HepG2 (cell line): Measurements from ENCODE around the gene UQCR11. TPM values are rescaled to one million over a fixed set of nuclear protein-coding genes. Genes with fewer than 3 reads are reported as not detected.

Experiments
- CENPT ChIP-seq: sonication (generic); formaldehyde crosslinking; IDR thresholded peaks from 2 replicates; pipeline ENCODE4 v1.8.0; 2022; ENCODE audit warnings: low read depth, mild to moderate bottlenecking, moderate library complexity, missing genetic modification reagents
- DBP ChIP-seq: sonication (generic); formaldehyde crosslinking; IDR thresholded peaks from 2 replicates; pipeline ENCODE4 v1.4.0; 2020; ENCODE audit warnings: missing genetic modification reagents; ENCODE audit errors: not compliant biosample characterization
- FIP1L1 ChIP-seq: fragments of 200-400 bp; formaldehyde crosslinking; IDR thresholded peaks from 2 replicates; pipeline ENCODE4 v1.6.1; 2018; ENCODE audit warnings: low read depth, mild to moderate bottlenecking, low read length, moderate library complexity, borderline replicate concordance; ENCODE audit not compliant: insufficient read depth
- JUND ChIP-seq: sonication (generic); formaldehyde crosslinking; IDR thresholded peaks from 2 replicates; pipeline ENCODE4 v1.8.0; 2022; ENCODE audit warnings: mild to moderate bottlenecking, missing genetic modification reagents
- MIXL1 ChIP-seq: IDR thresholded peaks from 2 replicates; pipeline ENCODE4 v1.6.1; 2016
- ONECUT2 ChIP-seq: sonication (generic); formaldehyde crosslinking; IDR thresholded peaks from 2 replicates; pipeline ENCODE4 v1.4.0; 2020; ENCODE audit warnings: missing genetic modification reagents
- PHF21A ChIP-seq: sonication (generic); formaldehyde crosslinking; IDR thresholded peaks from 2 replicates; pipeline ENCODE4 v1.5.0; 2020; ENCODE audit warnings: mild to moderate bottlenecking, missing genetic modification reagents
- SALL1 ChIP-seq: sonication (generic); formaldehyde crosslinking; IDR thresholded peaks from 2 replicates; pipeline ENCODE4 v1.8.0; 2022; ENCODE audit warnings: mild to moderate bottlenecking, missing genetic modification reagents
- SP2 ChIP-seq: sonication (generic); formaldehyde crosslinking; IDR thresholded peaks from 2 replicates; pipeline ENCODE4 v1.5.1; 2020; ENCODE audit warnings: mild to moderate bottlenecking, missing genetic modification reagents
- TEAD3 ChIP-seq: optimal IDR thresholded peaks from 2 replicates; pipeline ENCODE3; 2016; ENCODE audit warnings: borderline replicate concordance
- TGIF2 ChIP-seq: IDR thresholded peaks from 2 replicates; pipeline ENCODE4 v1.6.1; 2016; ENCODE audit warnings: control low read depth, missing compliant biosample characterization
- ZFAT ChIP-seq: sonication (generic); formaldehyde crosslinking; conservative IDR thresholded peaks from 2 replicates; pipeline ENCODE4 v1.8.1; 2023; ENCODE audit warnings: missing genetic modification reagents, inconsistent platforms
- ZFP37 ChIP-seq: sonication (generic); formaldehyde crosslinking; IDR thresholded peaks from 2 replicates; pipeline ENCODE4 v1.4.0; 2020; ENCODE audit warnings: missing genetic modification reagents, borderline replicate concordance
- ZNF251 ChIP-seq: sonication (generic); formaldehyde crosslinking; IDR thresholded peaks from 2 replicates; pipeline ENCODE4 v1.9.0; 2021; ENCODE audit warnings: mild to moderate bottlenecking, missing genetic modification reagents
- ZNF275 ChIP-seq: sonication (generic); formaldehyde crosslinking; IDR thresholded peaks from 2 replicates; pipeline ENCODE4 v1.8.0; 2022; ENCODE audit warnings: missing genetic modification reagents, mild to moderate bottlenecking, inconsistent platforms, borderline replicate concordance
- ZNF335 ChIP-seq: sonication (generic); formaldehyde crosslinking; IDR thresholded peaks from 2 replicates; pipeline ENCODE4 v1.4.0; 2020; ENCODE audit warnings: missing genetic modification reagents
- ZNF460 ChIP-seq: sonication (generic); formaldehyde crosslinking; IDR thresholded peaks from 2 replicates; pipeline ENCODE4 v1.5.1; 2020; ENCODE audit warnings: missing genetic modification reagents, mild to moderate bottlenecking, borderline replicate concordance
- ZNF572 ChIP-seq: sonication (generic); formaldehyde crosslinking; IDR thresholded peaks from 2 replicates; pipeline ENCODE4 v1.5.1; 2020; ENCODE audit warnings: mild to moderate bottlenecking, missing genetic modification reagents
- ZNF704 ChIP-seq: sonication (generic); formaldehyde crosslinking; IDR thresholded peaks from 2 replicates; pipeline ENCODE4 v1.8.1; 2023; ENCODE audit warnings: mild to moderate bottlenecking, inconsistent platforms, moderate library complexity, missing genetic modification reagents, borderline replicate concordance
- polyA plus RNA-seq, 8 experiments: library from polyadenylated mRNA; depleted of rRNA in 3 of 8; stranded (reverse) in 7 of 8; unstranded in 1 of 8; fragments of >200 nt; fragmentation: Illumina TruSeq in 4 of 8; extraction: Trizol in 4 of 8; gene quantifications; 2 replicates each; pipeline versions ENCODE4 v1.2.1 to v1.2.3, GENCODE V29; 2011 to 2016; ENCODE audit warnings: low read depth in 4 of 8, missing spikeins in 1 of 8, mixed read lengths in 1 of 8; ENCODE audit not compliant: insufficient read depth in 1 of 8
- total RNA-seq, 5 experiments: library from RNA; depleted of rRNA; stranded (reverse); fragments of >200 nt; fragmentation: Illumina TruSeq; extraction: Trizol; gene quantifications; 2 replicates each; pipeline ENCODE4 v1.2.3, GENCODE V29; 2016; ENCODE audit warnings: low read depth in 1 of 5
- TF ChIP-seq, protein P1 (sequence below): IDR thresholded peaks from 2 replicates; pipeline ENCODE4 v1.6.1; 2012; ENCODE audit warnings: inconsistent platforms
- TF ChIP-seq, protein P2 (sequence below): sonication (generic); formaldehyde crosslinking; IDR thresholded peaks from 2 replicates; pipeline ENCODE4 v1.4.0; 2020; ENCODE audit warnings: missing genetic modification reagents, low read depth, mild to moderate bottlenecking, borderline replicate concordance
- TF ChIP-seq, protein P3 (sequence below): sonication (generic); formaldehyde crosslinking; IDR thresholded peaks from 2 replicates; pipeline ENCODE4 v1.4.0; 2020; ENCODE audit warnings: missing genetic modification reagents

Gene UQCR11
- total and polyA plus RNA-seq, 2 of the 13 experiments (the other 11 are each of a cell fraction or from before 2014, with no cell fraction given), result 125 to 214 TPM

DNA sequence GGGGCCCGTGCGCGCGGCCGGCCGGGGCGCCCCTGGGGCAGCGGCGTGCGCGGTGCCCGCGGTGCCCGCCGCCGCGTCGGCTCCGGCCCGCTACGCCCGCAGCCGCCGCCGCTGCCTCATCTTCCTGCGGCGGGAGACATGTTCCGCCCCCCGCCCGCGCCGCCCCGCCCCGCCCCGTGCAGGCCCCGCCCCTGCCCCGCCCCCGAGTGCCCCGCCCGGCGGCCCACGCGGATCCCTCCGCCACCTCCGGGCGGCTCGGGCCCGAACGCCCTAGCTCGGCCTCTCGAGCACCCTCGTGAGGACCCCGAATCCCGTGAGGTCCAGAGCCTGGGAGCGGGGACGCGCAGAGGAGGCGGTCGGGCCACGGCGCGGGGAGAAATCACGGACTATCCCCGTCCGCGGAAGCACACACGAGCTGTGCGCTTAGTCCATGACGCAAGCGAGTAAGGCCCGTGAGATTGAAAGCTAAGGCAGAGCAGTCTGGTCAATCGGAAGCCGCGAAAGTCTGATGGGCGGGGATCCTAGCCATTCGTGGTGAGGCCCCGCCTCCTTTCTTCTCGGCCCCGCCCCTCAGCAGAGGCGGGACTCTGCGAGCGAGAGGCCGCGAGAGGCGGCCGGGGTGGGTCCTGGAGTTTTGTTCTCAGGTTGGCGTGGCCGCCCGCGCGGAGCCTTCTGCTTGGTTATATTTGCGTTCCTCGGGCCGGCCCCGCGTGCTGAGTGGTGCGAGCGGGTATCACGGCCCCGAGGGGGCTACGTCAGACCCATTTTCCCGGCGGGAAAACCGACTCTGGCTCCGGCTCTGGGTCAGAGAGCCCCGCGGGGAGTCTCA, 47.4 kb upstream of the UQCR11 start, which contains the start of gene TCF3 (continued):
- TF ChIP-seq, protein P1, sequence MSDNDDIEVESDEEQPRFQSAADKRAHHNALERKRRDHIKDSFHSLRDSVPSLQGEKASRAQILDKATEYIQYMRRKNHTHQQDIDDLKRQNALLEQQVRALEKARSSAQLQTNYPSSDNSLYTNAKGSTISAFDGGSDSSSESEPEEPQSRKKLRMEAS, result peak; percentile 11
- TF ChIP-seq PHF21A (CRISPR knock-in tag) (peak; percentile 78), ZFAT (CRISPR knock-in tag) (no peak), MIXL1 (CRISPR knock-in tag) (no peak), FIP1L1 (0 out of 2 replicates have a peak, but pooled peaks have one; percentile 33), DBP (CRISPR knock-in tag) (peak; percentile 39), TGIF2 (CRISPR knock-in tag) (no peak; the same call in 1 of the 2 replicates), TEAD3 (peak; percentile 43), ZNF275 (CRISPR knock-in tag) (no peak), ZFP37 (no peak), ZNF460 (CRISPR knock-in tag) (no peak), CENPT (CRISPR knock-in tag) (no peak), ONECUT2 (CRISPR knock-in tag) (no peak), ZNF704 (CRISPR knock-in tag) (0 out of 2 replicates have a peak, but pooled peaks have one; percentile 32), ZNF251 (CRISPR knock-in tag) (no peak), ZNF572 (CRISPR knock-in tag) (no peak), SALL1 (CRISPR knock-in tag) (peak; percentile 41; the same call in 1 of the 2 replicates), SP2 (CRISPR knock-in tag) (peak; percentile 99), JUND (peak; percentile 74; the same call in 1 of the 2 replicates), ZNF335 (CRISPR knock-in tag) (0 out of 2 replicates have a peak, but pooled peaks have one; percentile 44)
- TF ChIP-seq, protein P2, sequence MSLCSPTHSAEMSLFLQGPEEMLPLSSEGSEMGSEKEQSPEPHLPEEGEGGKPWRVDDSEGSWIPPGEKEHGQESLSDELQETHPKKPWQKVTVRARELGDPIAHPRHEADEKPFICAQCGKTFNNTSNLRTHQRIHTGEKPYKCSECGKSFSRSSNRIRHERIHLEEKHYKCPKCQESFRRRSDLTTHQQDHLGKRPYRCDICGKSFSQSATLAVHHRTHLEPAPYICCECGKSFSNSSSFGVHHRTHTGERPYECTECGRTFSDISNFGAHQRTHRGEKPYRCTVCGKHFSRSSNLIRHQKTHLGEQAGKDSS (CRISPR knock-in tag), result no peak; the same call in 1 of the 2 replicates
- TF ChIP-seq, protein P3, sequence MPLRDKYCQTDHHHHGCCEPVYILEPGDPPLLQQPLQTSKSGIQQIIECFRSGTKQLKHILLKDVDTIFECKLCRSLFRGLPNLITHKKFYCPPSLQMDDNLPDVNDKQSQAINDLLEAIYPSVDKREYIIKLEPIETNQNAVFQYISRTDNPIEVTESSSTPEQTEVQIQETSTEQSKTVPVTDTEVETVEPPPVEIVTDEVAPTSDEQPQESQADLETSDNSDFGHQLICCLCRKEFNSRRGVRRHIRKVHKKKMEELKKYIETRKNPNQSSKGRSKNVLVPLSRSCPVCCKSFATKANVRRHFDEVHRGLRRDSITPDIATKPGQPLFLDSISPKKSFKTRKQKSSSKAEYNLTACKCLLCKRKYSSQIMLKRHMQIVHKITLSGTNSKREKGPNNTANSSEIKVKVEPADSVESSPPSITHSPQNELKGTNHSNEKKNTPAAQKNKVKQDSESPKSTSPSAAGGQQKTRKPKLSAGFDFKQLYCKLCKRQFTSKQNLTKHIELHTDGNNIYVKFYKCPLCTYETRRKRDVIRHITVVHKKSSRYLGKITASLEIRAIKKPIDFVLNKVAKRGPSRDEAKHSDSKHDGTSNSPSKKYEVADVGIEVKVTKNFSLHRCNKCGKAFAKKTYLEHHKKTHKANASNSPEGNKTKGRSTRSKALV (CRISPR knock-in tag), result peak; percentile 43; the same call in 1 of the 2 replicates
